Erythroblast (primary cell): ENCODE measurements around the gene ARGLU1.

Experiments
- GATA1 ChIP-seq: IDR thresholded peaks from 2 replicates; pipeline ENCODE4 v1.6.1; 2011; ENCODE audit warnings: low read depth, mild to moderate bottlenecking, control low read depth, low read length, moderate library complexity
- POLR2A ChIP-seq: IDR thresholded peaks from 2 replicates; pipeline ENCODE4 v1.6.1; 2011; ENCODE audit warnings: mild to moderate bottlenecking, low read length

- TF ChIP-seq POLR2A (no peak), GATA1 (no peak)
These were observed 34.6 kb downstream of the ARGLU1 start for GRCh38 chr13:106533101-106533942.
